Activated naive CD8-positive, alpha-beta T cell treated with anti-CD3 and anti-CD28 coated beads for 36 hours (primary cell): ENCODE measurements around the gene IDNK. TPM values are rescaled to one million over a fixed set of nuclear protein-coding genes. Genes with fewer than 3 reads are reported as not detected.

ENCODE experiments used
- DNase-seq: peaks from one replicate; pipeline ENCODE4 v3.0.0; 2021
- H3K27ac Mint-ChIP-seq: one replicate; pipeline ENCODE4 v1.8.0; 2022; ENCODE audit warnings: mild to moderate bottlenecking, moderate library complexity, mixed read lengths
- H3K27me3 Mint-ChIP-seq: one replicate; pipeline ENCODE4 v1.8.0; 2022; ENCODE audit warnings: mild to moderate bottlenecking, mixed read lengths
- H3K36me3 Mint-ChIP-seq: one replicate; pipeline ENCODE4 v1.8.0; 2021; ENCODE audit warnings: mild to moderate bottlenecking, mixed read lengths
- H3K4me1 Mint-ChIP-seq: one replicate; pipeline ENCODE4 v1.8.0; 2021; ENCODE audit warnings: mixed read lengths
- H3K4me3 Mint-ChIP-seq: one replicate; pipeline ENCODE4 v1.8.0; 2022; ENCODE audit warnings: mild to moderate bottlenecking, moderate library complexity, mixed read lengths
- H3K9me3 Mint-ChIP-seq: one replicate; pipeline ENCODE4 v1.8.0; 2022; ENCODE audit warnings: mixed read lengths
- total RNA-seq, 2 experiments: library from RNA; stranded (reverse); gene quantifications; one replicate each; pipeline ENCODE4 v1.2.3, GENCODE V29; 2021

The IDNK gene
- total RNA-seq, 2 experiments from 2014 or later: 5.5 to 5.7 TPM

DNA sequence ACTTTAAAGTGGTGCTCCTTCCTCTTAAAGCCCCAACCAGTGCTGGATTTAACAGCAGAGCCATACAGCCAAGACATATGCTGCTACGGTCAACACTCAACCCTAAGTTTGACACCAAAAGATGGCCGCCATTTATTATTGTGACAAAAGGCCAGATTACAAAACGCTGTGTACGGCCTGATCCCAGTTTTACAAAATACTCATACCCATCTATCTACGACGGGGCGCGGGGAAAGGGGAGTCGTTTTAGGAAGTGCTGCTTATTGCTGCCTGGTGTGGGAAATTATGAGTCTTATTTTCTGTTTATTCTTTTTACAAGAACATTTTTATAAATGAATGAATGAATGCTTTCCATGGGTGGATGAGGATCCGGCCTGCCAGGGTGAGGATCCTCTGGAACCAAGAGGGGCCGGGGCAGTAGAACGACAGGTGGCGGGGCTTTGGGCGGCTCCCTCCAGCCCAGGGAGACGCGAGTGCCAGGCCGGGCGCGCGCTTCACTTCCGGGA is 457 bp upstream of the IDNK start:
- DNase-seq: no peak
- H3K36me3 Mint-ChIP-seq: peaks cover 10% of the 10 kb centered on the region
- H3K9me3 Mint-ChIP-seq: peaks cover 2% of the 10 kb centered on the region
- peaks cover 15% of the 10 kb centered on the region for H3K4me1 Mint-ChIP-seq
- H3K4me3 Mint-ChIP-seq: peak overlapping the region; percentile 81
- H3K27me3 Mint-ChIP-seq: no peaks in the 10 kb centered on the region
- H3K27ac Mint-ChIP-seq: peak overlapping the region; percentile 94

- H3K36me3 Mint-ChIP-seq: peaks cover 13% of the 10 kb centered on the region
- H3K9me3 Mint-ChIP-seq: peaks cover 2% of the 10 kb centered on the region
- no peaks in the 10 kb centered on the region for H3K27me3 Mint-ChIP-seq
- peak overlapping the region; percentile 81 for H3K4me3 Mint-ChIP-seq
- H3K4me1 Mint-ChIP-seq: peaks cover 15% of the 10 kb centered on the region
- H3K27ac Mint-ChIP-seq: peak overlapping the region; percentile 94
- DNase-seq: no peak
Measured at GRCh38 chr9:83623679-83624076, 735 bp downstream of the IDNK start.

GRCh38 chr9:83625178-83625577 is 2.2 kb downstream of the IDNK start:
- DNase-seq: no peak
- H3K9me3 Mint-ChIP-seq: peaks cover 2% of the 10 kb centered on the region
- no peak overlapping the region for H3K4me3 Mint-ChIP-seq
- peaks cover 20% of the 10 kb centered on the region for H3K36me3 Mint-ChIP-seq
- H3K4me1 Mint-ChIP-seq: peaks cover 15% of the 10 kb centered on the region
- no peak overlapping the region for H3K27ac Mint-ChIP-seq
- no peaks in the 10 kb centered on the region for H3K27me3 Mint-ChIP-seq

DNA sequence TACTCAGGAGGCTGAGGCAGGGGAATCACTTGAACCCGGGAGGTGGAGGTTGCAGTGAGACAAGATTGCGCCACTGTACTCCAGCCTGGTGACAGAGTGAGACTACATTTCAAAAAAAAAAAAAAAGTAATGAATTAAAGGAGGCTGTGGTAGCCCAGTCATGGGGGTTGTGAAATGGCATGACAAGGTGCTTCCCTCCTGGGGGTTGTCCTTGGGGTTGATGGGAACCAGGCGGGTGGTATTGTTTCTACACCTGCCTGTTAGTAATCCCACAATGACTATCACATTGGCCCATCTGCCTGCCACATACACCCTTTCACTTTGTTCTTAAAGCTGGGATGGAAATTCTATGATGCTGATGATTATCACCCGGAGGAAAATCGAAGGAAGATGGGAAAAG is 5.6 kb downstream of the IDNK start:
- DNase-seq: no peak

GRCh38 chr9:83629433-83630104 is 6.6 kb downstream of the IDNK start:
- no peak overlapping the region for H3K4me3 Mint-ChIP-seq
- H3K36me3 Mint-ChIP-seq: peaks cover 20% of the 10 kb centered on the region
- peaks cover 5% of the 10 kb centered on the region for H3K4me1 Mint-ChIP-seq
- H3K27ac Mint-ChIP-seq: no peak overlapping the region
- H3K27me3 Mint-ChIP-seq: no peaks in the 10 kb centered on the region
- no peak for DNase-seq
- H3K9me3 Mint-ChIP-seq: no peaks in the 10 kb centered on the region

More for the DNA sequence above, 5.6 kb downstream of the IDNK start:
- peaks cover 2% of the 10 kb centered on the region for H3K9me3 Mint-ChIP-seq
- H3K27ac Mint-ChIP-seq: no peak overlapping the region
- H3K4me3 Mint-ChIP-seq: no peak overlapping the region
- peaks cover 12% of the 10 kb centered on the region for H3K4me1 Mint-ChIP-seq
- no peaks in the 10 kb centered on the region for H3K27me3 Mint-ChIP-seq
- H3K36me3 Mint-ChIP-seq: peaks cover 24% of the 10 kb centered on the region

GRCh38 chr9:83630938-83631457 is 8.1 kb downstream of the IDNK start:
- Mint-ChIP-seq H3K4me1 (no peaks in the 10 kb centered on the region), H3K27me3 (no peaks in the 10 kb centered on the region), H3K4me3 (no peak overlapping the region), H3K9me3 (no peaks in the 10 kb centered on the region), H3K36me3 (peaks cover 14% of the 10 kb centered on the region), H3K27ac (no peak overlapping the region)
- DNase-seq: no peak

DNA sequence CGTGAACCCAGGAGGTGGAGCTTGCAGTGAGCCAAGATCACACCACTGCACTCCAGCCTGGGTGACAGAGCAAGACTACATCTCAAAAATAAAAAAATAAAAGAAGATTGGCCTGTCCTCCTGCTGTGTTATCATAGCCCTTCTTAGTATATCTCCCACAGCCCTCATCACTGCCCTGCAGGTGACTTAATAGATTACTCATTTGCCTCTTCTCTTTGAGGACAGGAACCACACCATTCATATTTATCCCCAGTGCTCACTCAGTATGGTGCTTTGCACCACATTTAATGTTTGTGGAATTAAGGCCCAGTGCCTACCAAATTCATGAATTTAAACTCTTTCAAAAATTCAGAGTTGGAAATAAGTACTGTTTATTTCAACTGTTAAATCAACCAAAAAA is 10.3 kb downstream of the IDNK start:
- Mint-ChIP-seq H3K4me1 (no peaks in the 10 kb centered on the region), H3K27ac (no peak overlapping the region), H3K27me3 (no peaks in the 10 kb centered on the region), H3K9me3 (no peaks in the 10 kb centered on the region), H3K4me3 (no peak overlapping the region), H3K36me3 (peaks cover 12% of the 10 kb centered on the region)
- no peak for DNase-seq

DNA sequence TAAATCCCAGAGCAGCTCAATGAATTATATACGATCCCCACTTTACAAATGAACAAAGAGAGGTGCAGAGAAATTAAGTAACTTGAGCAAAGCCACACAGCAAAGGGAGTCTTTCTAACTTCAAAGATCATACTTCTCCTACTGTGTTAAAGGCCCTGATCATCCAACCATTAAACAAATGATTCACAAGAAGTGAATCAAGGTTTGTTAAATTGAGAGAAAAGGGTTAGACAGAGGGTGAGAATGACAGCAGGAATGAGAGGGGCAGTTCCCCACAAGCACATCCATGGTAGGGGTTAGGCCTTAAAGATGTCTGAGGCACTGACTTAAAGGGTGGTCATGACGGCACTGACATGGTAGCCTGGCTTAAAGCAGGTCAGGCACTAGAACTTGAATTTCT is 10.7 kb downstream of the IDNK start:
- H3K27me3 Mint-ChIP-seq: no peaks in the 10 kb centered on the region
- H3K4me1 Mint-ChIP-seq: no peaks in the 10 kb centered on the region
- no peaks in the 10 kb centered on the region for H3K9me3 Mint-ChIP-seq
- H3K27ac Mint-ChIP-seq: no peak overlapping the region
- H3K4me3 Mint-ChIP-seq: no peak overlapping the region
- DNase-seq: no peak
- peaks cover 11% of the 10 kb centered on the region for H3K36me3 Mint-ChIP-seq

GRCh38 chr9:83636813-83637212 is 13.9 kb downstream of the IDNK start:
- Mint-ChIP-seq H3K4me3 (no peak overlapping the region), H3K27me3 (no peaks in the 10 kb centered on the region), H3K4me1 (no peaks in the 10 kb centered on the region), H3K9me3 (no peaks in the 10 kb centered on the region), H3K27ac (no peak overlapping the region), H3K36me3 (peaks cover 4% of the 10 kb centered on the region)
- DNase-seq: no peak

DNA sequence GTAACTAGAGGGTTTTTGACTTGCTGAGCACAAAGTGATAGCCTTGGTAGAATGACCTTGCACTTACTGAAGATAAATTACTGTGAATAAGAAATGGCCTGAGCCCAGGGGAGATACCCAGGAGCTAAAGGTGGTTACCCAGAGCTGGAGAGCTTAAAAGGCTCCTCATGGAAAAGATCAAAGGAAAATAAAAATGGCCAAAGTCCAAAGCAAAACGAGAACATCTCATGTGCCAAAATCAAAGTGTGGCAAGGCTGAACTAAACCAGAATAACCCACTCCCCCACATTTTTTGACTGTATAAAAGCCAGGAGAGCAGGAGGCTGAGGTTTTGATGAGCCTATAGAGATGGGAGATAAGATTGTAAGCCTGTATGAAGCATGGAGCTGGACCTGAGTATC is 14.4 kb downstream of the IDNK start:
- H3K4me1 Mint-ChIP-seq: no peaks in the 10 kb centered on the region
- no peak overlapping the region for H3K4me3 Mint-ChIP-seq
- no peak for DNase-seq
- no peaks in the 10 kb centered on the region for H3K27me3 Mint-ChIP-seq
- no peaks in the 10 kb centered on the region for H3K9me3 Mint-ChIP-seq
- no peaks in the 10 kb centered on the region for H3K36me3 Mint-ChIP-seq
- H3K27ac Mint-ChIP-seq: no peak overlapping the region

- H3K27me3 Mint-ChIP-seq: no peaks in the 10 kb centered on the region
- no peak overlapping the region for H3K27ac Mint-ChIP-seq
Measured at GRCh38 chr9:83639266-83639665, 16.3 kb downstream of the IDNK start.

GRCh38 chr9:83642793-83643192 is 19.9 kb downstream of the IDNK start:
- H3K27ac Mint-ChIP-seq: no peak overlapping the region
- H3K4me1 Mint-ChIP-seq: peaks cover 3% of the 10 kb centered on the region
- H3K9me3 Mint-ChIP-seq: no peaks in the 10 kb centered on the region
- no peak for DNase-seq
- no peaks in the 10 kb centered on the region for H3K36me3 Mint-ChIP-seq
- no peak overlapping the region for H3K4me3 Mint-ChIP-seq
- no peaks in the 10 kb centered on the region for H3K27me3 Mint-ChIP-seq

More at GRCh38 chr9:83639266-83639665, 16.3 kb downstream of the IDNK start:
- no peak for DNase-seq
- Mint-ChIP-seq H3K36me3 (no peaks in the 10 kb centered on the region), H3K4me1 (no peaks in the 10 kb centered on the region), H3K9me3 (no peaks in the 10 kb centered on the region), H3K4me3 (no peak overlapping the region)

DNA sequence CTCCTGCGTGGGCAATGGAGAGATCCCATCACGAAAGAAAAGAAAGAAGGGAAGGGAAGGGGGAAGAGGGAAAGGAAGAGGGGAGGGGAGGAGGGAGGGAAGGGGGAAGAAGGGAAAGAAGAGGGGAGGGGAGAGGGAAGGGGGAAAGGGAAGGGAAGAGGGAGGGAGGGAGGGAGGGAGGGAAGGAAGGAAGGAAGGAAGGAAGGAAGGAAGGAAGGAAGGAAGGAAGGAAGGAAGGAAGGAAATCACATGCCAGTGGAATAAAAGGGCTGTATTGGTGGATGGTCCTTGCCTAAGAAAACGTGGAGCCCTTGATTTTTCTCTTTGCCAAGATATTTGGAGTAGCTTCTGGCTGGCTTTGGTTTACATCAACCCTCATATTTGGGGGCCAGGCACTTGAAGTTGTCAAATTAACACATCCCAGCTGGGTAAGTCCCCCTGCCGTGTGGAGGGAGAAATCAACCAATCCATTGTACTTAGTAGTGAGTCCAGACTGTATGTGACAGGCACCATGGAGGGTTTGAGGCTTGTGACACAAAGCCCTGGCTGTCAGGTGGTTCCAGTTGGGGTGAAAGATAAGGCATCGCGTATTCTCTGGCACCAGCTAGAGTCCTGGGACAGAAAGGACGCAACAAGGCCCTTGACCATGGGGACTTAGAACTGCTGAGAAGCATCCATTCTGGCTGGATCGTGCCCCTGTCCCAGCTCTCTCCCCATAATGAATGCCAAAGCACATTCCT is 23.7 kb downstream of the IDNK start:
- Mint-ChIP-seq H3K4me1 (peaks cover 3% of the 10 kb centered on the region), H3K27ac (no peak overlapping the region), H3K36me3 (peaks cover 3% of the 10 kb centered on the region)

GRCh38 chr9:83649080-83649479 is 26.1 kb downstream of the IDNK start:
- Mint-ChIP-seq H3K27me3 (no peaks in the 10 kb centered on the region), H3K4me1 (peaks cover 3% of the 10 kb centered on the region), H3K36me3 (peaks cover 23% of the 10 kb centered on the region), H3K4me3 (no peak overlapping the region), H3K27ac (no peak overlapping the region), H3K9me3 (no peaks in the 10 kb centered on the region)
- peak; percentile 62 for DNase-seq

More for the DNA sequence above, 23.7 kb downstream of the IDNK start:
- no peak for DNase-seq
- no peak overlapping the region for H3K4me3 Mint-ChIP-seq
- H3K27me3 Mint-ChIP-seq: no peaks in the 10 kb centered on the region
- no peaks in the 10 kb centered on the region for H3K9me3 Mint-ChIP-seq

DNA sequence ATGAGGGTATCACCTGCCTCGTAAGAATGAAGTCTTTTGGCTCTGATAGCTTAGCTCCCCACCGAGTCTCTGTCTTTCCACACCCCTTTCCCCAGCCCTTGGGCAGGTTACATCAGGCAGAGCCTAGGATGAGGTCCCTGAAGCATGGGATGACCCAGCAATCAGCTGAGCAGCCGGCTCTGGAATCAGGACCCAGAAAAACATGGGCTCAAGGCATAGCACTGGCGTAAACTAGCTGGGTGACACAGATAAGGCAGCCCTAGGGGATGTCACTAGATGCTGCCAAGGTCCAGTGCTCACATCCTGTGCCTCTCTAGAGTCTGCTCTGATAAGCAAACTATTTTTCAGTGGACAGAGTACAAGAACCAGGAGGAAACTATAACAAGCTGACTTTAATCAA is 26.6 kb downstream of the IDNK start:
- H3K27me3 Mint-ChIP-seq: no peaks in the 10 kb centered on the region
- H3K36me3 Mint-ChIP-seq: peaks cover 27% of the 10 kb centered on the region

More for the DNA sequence above, 26.6 kb downstream of the IDNK start:
- Mint-ChIP-seq H3K4me3 (no peak overlapping the region), H3K4me1 (peaks cover 3% of the 10 kb centered on the region), H3K9me3 (no peaks in the 10 kb centered on the region), H3K27ac (no peak overlapping the region)
- no peak for DNase-seq
